NCI-H460 (cell line): ENCODE measurements around the gene CAMKMT. TPM values are rescaled to one million over a fixed set of nuclear protein-coding genes. Genes with fewer than 3 reads are reported as not detected.
"Not testable (repeated sequence)": the region's sequence is repeated elsewhere in the genome, so short reads cannot be mapped to it uniquely, and the experiment has no call there.

Experiments
- DNase-seq: peaks from one replicate; pipeline ENCODE4 v3.0.0-alpha.2; 2016; ENCODE audit warnings: low read depth; ENCODE audit errors: extremely low read depth
- total RNA-seq: library from RNA; depleted of rRNA; stranded (reverse); fragments of >200 nt; shearing (Covaris generic); gene quantifications from 2 replicates; pipeline ENCODE4 v1.2.3, GENCODE V29; 2014

CAMKMT gene
- total RNA-seq, 1 experiment from 2014 or later = 10.3 TPM

- DNase-seq = no peak
Observed at GRCh38 chr2:44580875-44581515, 219.2 kb downstream of the CAMKMT start.

- no peak for DNase-seq
Observed at GRCh38 chr2:44582363-44583008, 220.7 kb downstream of the CAMKMT start.

- not testable (repeated sequence) for DNase-seq
Observed at GRCh38 chr2:44595615-44596014, 233.9 kb downstream of the CAMKMT start.

GRCh38 chr2:44596537-44597320 lies 235.0 kb downstream of the CAMKMT start:
- no peak for DNase-seq

- DNase-seq = no peak
Observed at GRCh38 chr2:44598330-44599119, 236.8 kb downstream of the CAMKMT start.

GRCh38 chr2:44599130-44599529 lies 237.4 kb downstream of the CAMKMT start:
- no peak for DNase-seq

GRCh38 chr2:44602446-44602845 lies 240.7 kb downstream of the CAMKMT start:
- DNase-seq = no peak

GRCh38 chr2:44605511-44605910 lies 243.8 kb downstream of the CAMKMT start:
- DNase-seq = no peak

GRCh38 chr2:44612276-44612675 lies 250.5 kb downstream of the CAMKMT start:
- DNase-seq = no peak

GRCh38 chr2:44614940-44615339 lies 253.2 kb downstream of the CAMKMT start:
- DNase-seq = no peak

GRCh38 chr2:44615950-44616518 lies 254.3 kb downstream of the CAMKMT start:
- DNase-seq = no peak

GRCh38 chr2:44616667-44617155 lies 255.0 kb downstream of the CAMKMT start:
- no peak for DNase-seq

GRCh38 chr2:44618251-44619023 lies 256.7 kb downstream of the CAMKMT start:
- no peak for DNase-seq

- no peak for DNase-seq
Observed at GRCh38 chr2:44620189-44620990, 258.6 kb downstream of the CAMKMT start.

- no peak for DNase-seq
Observed at GRCh38 chr2:44623622-44624351, 262.0 kb downstream of the CAMKMT start.

GRCh38 chr2:44628297-44628696 lies 266.6 kb downstream of the CAMKMT start:
- no peak for DNase-seq

- no peak for DNase-seq
Observed at GRCh38 chr2:44632931-44633689, 271.4 kb downstream of the CAMKMT start.
